Bronchial epithelial cell (primary cell): ENCODE results near the gene KMO. TPM values are rescaled to one million over a fixed set of nuclear protein-coding genes. Genes with fewer than 3 reads are reported as not detected.

Source experiments
- DNase-seq: peaks from one replicate; pipeline ENCODE4 v3.0.0-alpha.2; 2010; ENCODE audit warnings: low read depth
- FAIRE-seq: peaks from 2 replicates; lab custom pipeline; 2011; peaks lifted over from hg19 to GRCh38; lab: Jason Lieb, UNC
- H3K27me3 ChIP-seq: 2 replicates; pipeline ENCODE4 v1.5.1; 2011; ENCODE audit warnings: low read length; ENCODE audit not compliant: control insufficient read depth, insufficient read depth
- H3K36me3 ChIP-seq: 2 replicates; pipeline ENCODE4 v1.5.1; 2011; ENCODE audit warnings: low read length; ENCODE audit not compliant: control insufficient read depth, insufficient read depth
- H3K4me3 ChIP-seq: 2 replicates; pipeline ENCODE4 v1.5.1; 2011; ENCODE audit warnings: mild to moderate bottlenecking, low read depth, low read length, control low read depth
- total RNA-seq: library from RNA; depleted of rRNA; stranded (reverse); fragments of >200 nt; gene quantifications from 2 replicates; pipeline ENCODE4 v1.2.1, GENCODE V29; 2014
- TF ChIP-seq, protein P1 (sequence below): IDR thresholded peaks from 2 replicates; pipeline ENCODE4 v1.5.1; 2011; ENCODE audit warnings: mild to moderate bottlenecking, moderate library complexity, low read length, control low read depth, inconsistent platforms; ENCODE audit not compliant: insufficient read depth, severe bottlenecking

Gene KMO
- total RNA-seq, 1 donor from 2014 or later: not detected

DNA sequence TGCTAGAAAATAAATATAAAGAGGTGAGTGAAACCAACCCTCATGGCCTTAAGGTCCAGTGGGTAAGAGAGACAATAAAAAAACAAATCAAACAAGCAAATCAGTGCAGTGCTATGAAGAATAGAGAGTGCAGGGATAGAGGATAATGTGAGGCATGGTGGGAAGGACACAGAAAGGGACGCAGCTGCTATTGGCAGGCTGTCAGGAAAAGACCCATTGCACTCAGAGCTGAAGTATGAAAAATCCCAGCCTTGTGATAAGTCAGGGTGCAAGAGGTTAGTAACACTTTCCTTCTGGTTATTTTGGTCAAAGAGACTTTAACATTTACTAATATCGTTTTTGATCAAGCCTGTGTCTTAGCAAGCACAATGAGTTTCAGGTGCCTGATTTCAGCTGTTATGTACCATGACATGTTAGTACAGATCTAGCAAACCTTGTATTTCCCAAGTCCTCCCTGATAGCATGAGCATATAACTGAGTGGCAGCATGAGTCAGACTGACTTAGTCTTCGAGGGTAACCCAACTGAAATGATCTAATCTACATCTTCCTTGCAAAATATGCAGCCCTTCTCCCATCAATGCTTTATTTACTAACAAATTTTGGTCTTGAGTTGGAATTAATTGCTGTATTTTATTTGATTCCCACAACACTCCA, 76.3 kb downstream of the KMO start:
- H3K4me3 ChIP-seq: no peak overlapping the region
- peak; percentile 98 for DNase-seq

DNA sequence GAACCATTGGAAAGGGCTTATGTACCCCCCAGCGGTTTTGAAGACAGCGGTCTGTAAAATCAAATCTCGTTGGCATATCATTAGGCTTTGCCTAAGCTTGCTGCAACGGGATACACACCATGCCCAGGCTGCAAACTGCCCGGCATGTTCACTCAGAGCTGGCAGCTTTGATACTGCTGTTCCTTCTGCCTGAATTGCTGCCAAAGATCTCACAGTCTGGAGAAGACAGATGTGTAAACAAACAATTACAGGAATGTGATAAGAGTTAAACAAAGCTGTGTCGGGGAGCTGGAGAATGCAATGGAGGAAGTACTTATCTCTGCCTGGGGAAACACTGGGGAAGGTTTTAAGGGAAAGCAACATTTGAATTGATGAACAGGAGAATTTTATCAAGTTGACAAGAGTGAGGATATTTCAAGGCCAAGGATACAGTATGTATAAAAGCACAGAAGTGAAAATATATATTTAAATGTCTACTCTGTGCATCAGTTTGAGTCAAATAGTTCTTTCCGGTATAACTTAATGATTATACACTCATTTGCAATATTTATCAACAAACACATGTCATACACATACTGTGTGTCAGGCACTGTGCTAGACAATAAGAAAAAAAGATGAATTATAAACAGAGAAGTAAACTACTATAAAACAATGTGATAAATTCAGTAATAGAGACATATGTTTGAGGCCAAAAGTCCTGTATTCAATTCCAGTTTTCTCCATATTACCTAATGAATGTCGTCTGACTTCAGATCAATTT, 78.1 kb downstream of the KMO start:
- Histone ChIP-seq H3K27me3 (no peaks in the 10 kb centered on the region), H3K4me3 (no peak overlapping the region), H3K36me3 (no peaks in the 10 kb centered on the region)
- no peak for FAIRE-seq
- DNase-seq: peak; percentile 70
- TF ChIP-seq, protein P1, sequence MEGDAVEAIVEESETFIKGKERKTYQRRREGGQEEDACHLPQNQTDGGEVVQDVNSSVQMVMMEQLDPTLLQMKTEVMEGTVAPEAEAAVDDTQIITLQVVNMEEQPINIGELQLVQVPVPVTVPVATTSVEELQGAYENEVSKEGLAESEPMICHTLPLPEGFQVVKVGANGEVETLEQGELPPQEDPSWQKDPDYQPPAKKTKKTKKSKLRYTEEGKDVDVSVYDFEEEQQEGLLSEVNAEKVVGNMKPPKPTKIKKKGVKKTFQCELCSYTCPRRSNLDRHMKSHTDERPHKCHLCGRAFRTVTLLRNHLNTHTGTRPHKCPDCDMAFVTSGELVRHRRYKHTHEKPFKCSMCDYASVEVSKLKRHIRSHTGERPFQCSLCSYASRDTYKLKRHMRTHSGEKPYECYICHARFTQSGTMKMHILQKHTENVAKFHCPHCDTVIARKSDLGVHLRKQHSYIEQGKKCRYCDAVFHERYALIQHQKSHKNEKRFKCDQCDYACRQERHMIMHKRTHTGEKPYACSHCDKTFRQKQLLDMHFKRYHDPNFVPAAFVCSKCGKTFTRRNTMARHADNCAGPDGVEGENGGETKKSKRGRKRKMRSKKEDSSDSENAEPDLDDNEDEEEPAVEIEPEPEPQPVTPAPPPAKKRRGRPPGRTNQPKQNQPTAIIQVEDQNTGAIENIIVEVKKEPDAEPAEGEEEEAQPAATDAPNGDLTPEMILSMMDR: no peak

More for the DNA sequence above, 76.3 kb downstream of the KMO start:
- no peak for FAIRE-seq
- TF ChIP-seq, protein P1: no peak
- no peaks in the 10 kb centered on the region for H3K27me3 ChIP-seq
- H3K36me3 ChIP-seq: peaks cover 2% of the 10 kb centered on the region

DNA sequence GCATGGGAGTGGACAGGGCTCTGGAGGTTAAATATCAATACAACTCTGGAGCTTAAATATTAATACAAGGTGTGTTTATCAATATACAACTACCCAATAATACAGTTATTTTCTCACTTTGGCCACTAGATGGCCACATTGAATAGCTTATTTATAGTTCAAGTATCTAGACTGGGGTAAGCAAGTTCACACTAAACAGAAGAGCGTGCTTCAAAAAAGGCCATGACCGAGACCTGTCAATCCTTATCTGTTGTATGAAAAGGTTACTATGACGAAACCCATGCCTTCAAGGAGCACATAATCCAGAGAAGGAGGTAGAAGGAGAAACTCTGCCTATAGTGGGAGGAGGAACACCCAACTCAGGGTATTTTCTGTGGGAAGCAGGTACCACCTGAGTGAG, 78.9 kb downstream of the KMO start:
- FAIRE-seq: no peak
- Histone ChIP-seq H3K27me3 (no peaks in the 10 kb centered on the region), H3K36me3 (no peaks in the 10 kb centered on the region), H3K4me3 (no peak overlapping the region)
- TF ChIP-seq, protein P1: peak; percentile 47
- DNase-seq: peak; percentile 84

DNA sequence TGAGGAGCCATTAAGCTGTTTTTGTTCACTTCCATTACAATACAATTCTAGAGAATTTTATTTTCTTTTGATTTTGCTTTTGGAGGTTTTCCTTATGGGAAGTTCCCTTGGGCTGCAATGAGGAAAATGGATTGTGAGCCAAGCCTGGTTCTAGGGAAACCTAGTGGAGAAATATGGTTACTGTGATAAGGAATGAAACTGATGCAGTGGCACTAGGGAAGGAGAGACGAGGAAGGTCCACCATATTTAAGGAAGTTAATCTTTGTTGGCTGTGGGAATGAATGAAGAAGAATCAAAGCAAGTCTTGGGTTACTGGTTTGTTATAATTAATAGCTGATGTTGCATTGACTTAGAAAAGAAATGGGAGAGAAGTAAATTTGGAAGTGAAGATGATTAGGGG, 79.6 kb downstream of the KMO start:
- DNase-seq (no peak), FAIRE-seq (no peak)
- no peaks in the 10 kb centered on the region for H3K36me3 ChIP-seq
- no peak overlapping the region for H3K4me3 ChIP-seq
- H3K27me3 ChIP-seq: no peaks in the 10 kb centered on the region
- TF ChIP-seq, protein P1: no peak

DNA sequence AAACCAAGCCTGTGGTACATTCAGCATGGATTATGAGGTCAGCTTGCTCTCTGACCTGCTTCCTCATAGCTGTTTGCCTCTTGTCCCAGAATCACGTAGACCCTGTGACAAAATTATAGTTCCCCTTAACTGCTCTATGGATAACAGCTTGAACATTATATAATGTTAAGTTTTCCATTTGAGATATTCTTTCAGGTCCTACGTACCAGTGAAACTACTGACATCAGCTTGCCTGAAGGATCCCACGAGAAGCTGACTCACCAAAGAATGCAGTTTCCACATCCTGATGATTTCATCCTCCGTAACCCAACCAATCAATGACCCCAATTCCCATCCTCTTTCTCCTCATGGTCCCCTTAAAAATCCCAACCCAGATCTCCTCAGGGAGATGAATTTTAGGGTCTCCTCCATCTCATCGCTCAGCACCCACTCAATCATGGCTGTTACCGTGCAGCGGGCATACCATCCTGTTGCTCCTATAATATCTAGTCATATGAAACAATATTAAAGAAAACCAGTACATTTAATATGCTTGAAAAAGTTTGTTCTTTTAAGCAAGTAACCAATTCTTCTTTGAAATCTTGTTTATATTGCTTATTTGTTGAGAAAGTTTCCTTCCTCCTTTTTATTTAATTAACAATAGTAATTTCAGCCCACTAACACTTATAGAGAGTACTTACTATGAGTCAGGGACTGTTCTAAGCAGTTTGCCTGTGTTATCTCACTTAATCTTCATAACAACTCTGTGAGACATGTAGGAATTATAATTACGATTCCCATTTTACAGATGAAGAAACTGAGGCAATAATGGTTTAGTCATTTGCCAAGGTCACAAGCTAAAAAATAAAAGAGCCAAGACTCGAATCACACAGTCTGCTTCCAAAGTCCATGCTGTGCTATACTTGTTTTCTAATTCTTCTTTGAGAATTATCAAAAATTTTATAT, 80.6 kb downstream of the KMO start:
- TF ChIP-seq, protein P1: no peak
- FAIRE-seq (no peak), DNase-seq (peak; percentile 96)
- H3K27me3 ChIP-seq: no peaks in the 10 kb centered on the region
- H3K4me3 ChIP-seq: no peak overlapping the region
- no peaks in the 10 kb centered on the region for H3K36me3 ChIP-seq
